Activated CD8-positive, alpha-beta memory T cell treated with anti-CD3 and anti-CD28 coated beads for 1 hour (primary cell): ENCODE data around the gene MASP1.

Source experiments
- DNase-seq, 2 donors: peaks; one replicate each; pipeline ENCODE4 v3.0.0-alpha.2; 2020; ENCODE audit warnings: low read depth in 1 of 2; ENCODE audit errors: extremely low read depth in 1 of 2

MASP1 gene

GRCh38 chr3:187196573-187197334 is 94.8 kb downstream of the MASP1 start:
- no peak for DNase-seq

GRCh38 chr3:187193181-187193580 is 98.4 kb downstream of the MASP1 start:
- no peak for DNase-seq

DNA sequence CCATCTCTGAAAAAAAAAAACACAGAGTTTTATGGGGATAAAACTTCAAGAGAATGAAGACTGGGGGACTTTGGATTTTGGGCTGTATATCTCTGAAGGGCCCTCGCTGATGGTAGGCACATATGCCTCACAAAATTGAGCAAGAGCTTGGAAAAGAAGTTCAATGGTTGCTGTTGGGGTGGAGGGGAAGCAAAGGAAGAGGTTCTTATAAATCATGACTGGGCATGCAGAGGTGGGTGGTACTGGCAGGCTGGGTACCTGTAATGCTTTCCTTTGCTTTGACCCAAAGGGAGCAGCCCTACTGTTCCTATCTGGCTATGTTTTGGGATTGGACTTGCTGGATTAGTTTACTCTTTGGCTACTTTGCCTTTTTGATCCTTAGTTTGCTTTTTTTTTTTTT is 100.3 kb downstream of the MASP1 start:
- DNase-seq = no peak

DNA sequence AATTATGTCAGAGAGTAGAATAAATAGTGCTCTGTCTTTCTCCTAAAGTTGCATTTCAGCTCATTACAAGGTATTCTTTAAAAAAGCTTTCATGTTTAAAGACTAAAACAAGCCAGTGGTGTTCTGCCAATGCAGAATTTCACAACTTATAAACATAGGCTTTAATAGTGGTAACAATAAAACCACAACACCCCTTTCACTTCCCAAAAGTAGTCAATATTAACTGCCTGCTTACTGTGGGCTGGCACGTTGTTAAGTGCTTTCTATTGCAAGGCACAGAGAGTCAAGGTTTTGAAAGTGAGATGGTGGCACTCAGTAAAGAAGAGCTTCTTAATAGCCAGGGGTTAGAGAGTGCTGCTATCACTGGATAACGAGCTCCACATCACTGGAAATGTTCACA is 102.6 kb downstream of the MASP1 start:
- no peak for DNase-seq

DNA sequence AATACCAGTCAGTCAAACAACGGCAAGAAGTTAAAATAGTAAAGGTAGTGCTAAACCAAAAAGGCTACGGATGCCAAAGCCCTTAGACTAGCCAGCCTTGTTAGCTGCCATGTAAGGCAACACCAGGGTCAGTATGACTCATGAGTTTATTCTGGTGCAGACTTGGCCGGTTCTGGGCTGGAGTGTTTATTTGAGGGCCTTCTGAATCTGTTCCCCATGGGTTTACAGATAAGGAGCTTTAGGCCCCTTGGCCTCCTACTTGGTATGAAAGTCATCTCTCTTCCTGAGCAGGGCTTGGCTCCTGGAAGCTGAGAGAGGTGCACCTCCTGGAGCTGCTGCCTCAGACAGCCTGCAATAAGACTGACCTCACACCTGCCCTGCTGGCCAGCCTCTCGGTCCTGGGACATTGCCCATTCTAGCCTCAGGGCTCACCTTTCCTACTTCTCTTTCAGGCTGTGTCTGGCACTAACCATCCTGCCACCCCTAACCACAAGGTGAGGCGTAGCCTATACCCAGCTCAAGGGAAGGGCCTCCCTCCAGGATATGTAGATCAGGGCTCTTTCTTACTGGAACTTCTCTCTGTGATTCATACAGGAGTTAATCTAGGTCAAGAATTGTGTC is 104.6 kb downstream of the MASP1 start:
- DNase-seq = no peak

GRCh38 chr3:187186375-187186774 is 105.2 kb downstream of the MASP1 start:
- DNase-seq = no peak

DNA sequence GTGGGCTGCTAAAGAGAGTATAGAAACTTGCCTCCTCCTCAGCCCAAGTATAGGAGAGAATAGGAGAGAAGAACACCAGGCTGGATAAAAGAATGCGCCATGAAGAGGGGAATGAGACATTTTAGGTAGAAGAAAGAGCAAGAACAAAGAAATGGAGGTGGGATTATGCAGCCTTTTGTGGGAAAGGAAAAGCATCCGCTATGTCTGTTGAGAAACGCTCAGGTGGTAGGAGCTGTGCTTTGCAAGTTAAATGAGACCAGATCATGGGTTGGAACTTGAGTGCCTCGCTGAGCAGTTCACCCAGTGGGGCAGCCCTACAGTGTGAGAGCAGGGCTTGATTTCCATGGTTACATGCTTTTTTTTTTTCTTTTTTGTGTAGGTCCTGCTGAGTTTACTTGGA is 105.8 kb downstream of the MASP1 start:
- DNase-seq = no peak
